HUES48 (cell line): ENCODE measurements around the gene MSX2.

ENCODE experiments used
- H3K27ac ChIP-seq: one replicate; pipeline ENCODE4 v1.7.0; 2013; ENCODE audit warnings: low read depth, low read length, inconsistent platforms
- H3K27me3 ChIP-seq: 2 replicates; pipeline ENCODE4 v1.6.1; 2013; ENCODE audit warnings: mild to moderate bottlenecking, low read length; ENCODE audit not compliant: control insufficient read depth, insufficient read depth
- H3K36me3 ChIP-seq: 2 replicates; pipeline ENCODE4 v1.6.1; 2013; ENCODE audit warnings: low read length; ENCODE audit not compliant: control insufficient read depth, insufficient read depth
- H3K4me1 ChIP-seq: 2 replicates; pipeline ENCODE4 v1.6.1; 2013; ENCODE audit warnings: mild to moderate bottlenecking, low read length; ENCODE audit not compliant: control insufficient read depth, insufficient read depth
- H3K4me3 ChIP-seq: 2 replicates; pipeline ENCODE4 v1.5.1; 2013; ENCODE audit warnings: mild to moderate bottlenecking, low read depth, low read length
- H3K9ac ChIP-seq: 2 replicates; pipeline ENCODE4 v1.6.1; 2013; ENCODE audit warnings: mild to moderate bottlenecking, low read depth, low read length, moderate library complexity
- H3K9me3 ChIP-seq: 2 replicates; pipeline ENCODE4 v1.6.1; 2013; ENCODE audit warnings: low read length; ENCODE audit not compliant: control insufficient read depth, insufficient read depth

MSX2 gene

DNA sequence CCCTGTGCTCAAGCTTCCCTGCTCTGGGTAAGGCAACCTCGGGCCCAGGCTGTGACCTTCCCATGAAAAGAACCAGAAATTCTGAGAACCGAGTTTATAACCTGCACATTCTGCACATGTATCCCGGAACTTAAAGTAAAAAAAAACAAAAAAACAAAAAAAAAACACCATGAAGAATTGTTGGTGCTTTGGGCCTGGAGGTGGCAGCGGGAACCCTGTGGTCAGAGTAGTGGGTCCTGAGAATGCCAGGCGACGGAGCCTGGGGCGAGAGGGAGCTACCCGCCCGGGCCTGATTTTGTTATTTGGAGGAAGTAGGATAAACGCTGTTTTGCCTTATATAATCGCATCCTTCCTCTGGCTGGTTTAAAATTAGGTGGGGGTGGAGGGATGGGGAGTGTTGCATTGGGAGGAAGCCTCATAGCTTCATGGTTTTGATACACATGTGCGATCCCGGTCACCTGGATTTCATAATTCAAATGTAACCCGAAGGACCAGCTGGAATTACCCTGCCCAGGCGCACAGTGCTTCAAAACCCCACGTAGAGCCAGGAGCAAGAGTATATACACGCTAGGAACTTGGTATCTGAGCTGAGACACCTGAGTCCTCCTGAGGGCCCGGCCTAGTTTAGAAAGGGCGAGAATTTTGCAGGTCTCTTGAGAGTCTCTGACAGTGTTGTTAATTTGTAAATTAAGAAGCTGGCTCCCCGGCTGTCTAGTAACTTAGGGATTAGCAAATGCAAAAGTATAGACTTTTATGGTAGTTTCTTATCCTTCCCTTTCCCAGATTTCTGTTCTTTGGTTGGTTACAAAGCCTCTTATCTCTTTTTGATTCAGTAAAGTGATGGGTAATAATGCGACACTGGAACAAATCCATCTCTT, 2.8 kb downstream of the MSX2 start:
- peaks cover 50% of the 10 kb centered on the region for H3K4me1 ChIP-seq
- H3K9me3 ChIP-seq, result no peaks in the 10 kb centered on the region
- H3K36me3 ChIP-seq, result no peaks in the 10 kb centered on the region
- no peak overlapping the region for H3K27ac ChIP-seq
- no peak overlapping the region for H3K9ac ChIP-seq
- H3K4me3 ChIP-seq, result no peak overlapping the region
- peaks cover 100% of the 10 kb centered on the region for H3K27me3 ChIP-seq

DNA sequence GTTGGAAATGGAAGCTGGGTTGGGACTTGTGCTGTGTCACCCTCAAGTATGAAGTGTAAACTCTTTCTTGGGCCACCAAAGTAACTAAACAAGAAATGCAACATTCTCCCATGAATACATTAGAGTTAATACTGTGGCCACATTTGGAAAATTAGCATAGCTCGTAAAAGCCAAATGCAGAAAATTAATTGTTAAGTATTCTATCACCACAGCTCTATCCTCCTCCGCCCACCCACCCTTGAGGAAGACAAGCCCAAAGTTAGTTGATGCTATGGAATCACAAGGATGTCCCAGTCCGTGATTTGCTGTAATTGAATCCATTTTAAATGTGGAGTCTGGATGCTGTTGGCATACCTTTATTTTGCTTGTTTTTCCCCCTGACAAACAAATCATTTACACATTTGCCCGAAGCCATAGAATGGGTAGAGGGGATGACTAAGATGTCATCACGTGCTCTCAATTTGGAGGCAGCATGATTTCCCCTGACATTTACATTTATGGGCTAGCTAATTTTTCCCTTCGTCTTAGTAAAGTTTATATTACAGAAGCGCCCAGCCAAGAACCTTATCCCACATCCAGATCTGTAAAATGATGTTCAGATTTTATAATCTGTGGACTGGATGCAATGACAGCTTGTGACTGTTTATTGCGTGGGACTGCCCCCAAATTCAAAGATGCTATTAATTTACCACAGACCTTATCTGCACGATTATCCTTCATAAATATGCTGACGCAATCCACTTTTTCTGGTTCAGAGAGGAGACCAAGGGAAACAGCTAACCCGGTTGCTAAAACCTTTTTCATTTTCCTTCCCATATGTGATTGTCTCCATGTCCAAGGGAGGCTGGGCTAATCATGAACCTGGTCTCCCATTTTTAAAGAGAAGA, 3.7 kb downstream of the MSX2 start:
- H3K9ac ChIP-seq, result no peak overlapping the region
- no peak overlapping the region for H3K4me3 ChIP-seq
- no peak overlapping the region for H3K27ac ChIP-seq
- H3K27me3 ChIP-seq, result peaks cover 100% of the 10 kb centered on the region
- no peaks in the 10 kb centered on the region for H3K36me3 ChIP-seq
- peaks cover 56% of the 10 kb centered on the region for H3K4me1 ChIP-seq
- no peaks in the 10 kb centered on the region for H3K9me3 ChIP-seq

- Histone ChIP-seq H3K36me3 (no peaks in the 10 kb centered on the region), H3K9ac (no peak overlapping the region), H3K4me1 (peaks cover 60% of the 10 kb centered on the region), H3K27ac (no peak overlapping the region), H3K4me3 (peak overlapping the region; percentile 47), H3K9me3 (no peaks in the 10 kb centered on the region), H3K27me3 (peaks cover 100% of the 10 kb centered on the region)
Measured at GRCh38 chr5:174729075-174729680, 4.8 kb downstream of the MSX2 start.

GRCh38 chr5:174731214-174732035, 7.0 kb downstream of the MSX2 start:
- peak overlapping the region; percentile 14 for H3K27ac ChIP-seq
- peaks cover 69% of the 10 kb centered on the region for H3K4me1 ChIP-seq
- H3K36me3 ChIP-seq, result no peaks in the 10 kb centered on the region
- H3K9me3 ChIP-seq, result no peaks in the 10 kb centered on the region
- H3K9ac ChIP-seq, result no peak overlapping the region
- H3K4me3 ChIP-seq, result peak overlapping the region; percentile 35
- peaks cover 100% of the 10 kb centered on the region for H3K27me3 ChIP-seq

GRCh38 chr5:174732036-174733020, 7.9 kb downstream of the MSX2 start:
- Histone ChIP-seq H3K9ac (no peak overlapping the region), H3K27me3 (peaks cover 100% of the 10 kb centered on the region), H3K4me1 (peaks cover 66% of the 10 kb centered on the region), H3K9me3 (no peaks in the 10 kb centered on the region), H3K27ac (no peak overlapping the region), H3K36me3 (no peaks in the 10 kb centered on the region), H3K4me3 (peak overlapping the region; percentile 35)

DNA sequence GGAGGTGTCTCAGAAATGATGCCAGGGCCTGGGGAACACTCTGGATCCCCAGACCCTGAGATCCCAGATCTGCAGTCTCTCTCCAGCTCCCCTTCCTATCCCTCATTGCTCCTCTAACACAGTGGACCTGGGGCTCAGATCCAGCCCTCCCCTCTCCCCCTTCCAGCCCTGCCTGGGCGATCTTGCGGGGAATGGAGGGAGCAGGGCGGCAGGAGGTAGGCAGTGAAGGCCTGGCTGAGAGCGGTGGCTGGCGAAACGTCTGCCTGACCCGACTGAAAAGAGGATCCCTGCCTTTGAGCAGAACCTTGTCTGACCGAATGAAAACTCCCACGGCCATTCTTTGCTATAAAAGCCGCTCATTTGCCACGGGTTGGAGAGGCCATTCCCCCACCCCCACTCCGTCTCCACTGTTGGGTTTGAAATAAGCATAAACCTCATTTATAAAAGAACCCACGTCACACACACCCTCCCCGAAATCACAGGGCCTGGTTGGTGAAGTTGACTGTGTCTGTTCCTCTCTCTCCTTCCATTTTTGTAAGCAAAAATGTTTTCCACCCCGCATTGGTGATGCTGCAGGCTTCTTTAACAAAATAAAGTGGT, 8.8 kb downstream of the MSX2 start:
- Histone ChIP-seq H3K4me1 (peaks cover 57% of the 10 kb centered on the region), H3K9me3 (no peaks in the 10 kb centered on the region), H3K9ac (no peak overlapping the region), H3K27me3 (peaks cover 100% of the 10 kb centered on the region), H3K36me3 (no peaks in the 10 kb centered on the region), H3K27ac (no peak overlapping the region), H3K4me3 (peak overlapping the region; percentile 42)

DNA sequence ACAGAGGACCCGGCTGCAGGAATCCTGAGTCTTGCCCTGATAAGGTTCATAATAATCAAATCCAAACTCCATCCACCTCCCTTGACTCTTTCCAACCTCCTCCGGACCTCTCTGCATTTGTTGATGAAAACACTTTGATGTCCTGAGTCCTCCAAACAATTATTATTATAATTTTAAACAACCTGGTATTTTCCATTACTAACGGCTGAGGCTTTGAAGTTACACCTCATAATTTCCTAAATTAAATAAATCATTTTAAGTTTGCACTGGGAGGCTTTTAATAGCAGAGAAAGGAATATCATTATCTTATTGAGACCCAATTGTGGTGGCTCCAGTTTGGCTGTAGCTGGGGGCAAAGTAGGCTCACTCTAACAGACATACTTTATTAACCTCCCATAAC, 9.5 kb downstream of the MSX2 start:
- Histone ChIP-seq H3K9ac (no peak overlapping the region), H3K4me3 (no peak overlapping the region), H3K4me1 (peaks cover 53% of the 10 kb centered on the region), H3K27ac (no peak overlapping the region), H3K36me3 (no peaks in the 10 kb centered on the region), H3K27me3 (peaks cover 98% of the 10 kb centered on the region), H3K9me3 (no peaks in the 10 kb centered on the region)

DNA sequence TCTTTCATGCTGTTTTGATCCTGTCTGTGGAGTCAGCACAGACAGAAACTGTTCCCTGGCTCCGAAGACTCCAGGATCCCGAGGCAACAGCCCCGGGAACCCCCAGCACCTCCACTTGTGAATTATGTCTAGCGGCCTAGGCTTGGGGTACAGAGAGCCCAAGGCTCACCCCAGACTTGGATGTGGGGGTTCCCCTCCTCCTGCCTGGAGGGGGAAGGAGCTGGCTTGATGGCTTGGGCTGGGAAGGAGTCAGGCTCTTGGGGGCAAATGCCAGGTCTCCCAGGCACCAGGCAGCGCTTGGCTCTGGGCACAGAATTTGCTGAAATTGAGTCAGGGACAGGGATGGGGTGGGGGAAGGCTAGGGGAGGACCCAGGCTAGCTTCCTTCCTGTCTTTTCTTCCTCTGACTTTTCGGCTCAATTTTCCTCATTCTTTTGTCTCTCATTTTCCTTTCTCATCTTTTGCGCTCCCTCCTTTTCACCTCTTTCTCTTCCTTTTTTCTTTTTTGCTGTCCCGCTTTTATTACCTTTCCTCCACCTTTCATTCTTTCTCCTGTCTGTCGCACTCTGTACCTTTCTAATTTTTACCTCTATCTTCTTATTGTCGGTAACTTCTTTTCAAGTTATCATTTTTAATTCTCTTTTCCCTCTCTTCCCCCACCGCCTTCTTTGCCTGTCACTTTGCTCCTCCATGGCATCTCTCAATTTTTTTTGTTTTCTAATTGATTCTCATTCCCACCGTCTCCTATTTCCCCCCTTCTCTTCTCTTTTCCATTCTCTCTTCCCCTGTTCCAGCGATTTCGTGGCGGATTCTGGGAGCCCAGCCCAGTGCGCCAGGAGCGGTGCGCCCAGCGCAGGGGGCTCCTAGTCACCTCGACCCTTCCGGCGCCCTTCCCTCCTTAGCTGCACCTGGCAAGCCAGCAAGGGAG, 10.5 kb downstream of the MSX2 start:
- Histone ChIP-seq H3K4me3 (peak overlapping the region; percentile 57), H3K9ac (no peak overlapping the region), H3K4me1 (peaks cover 48% of the 10 kb centered on the region), H3K36me3 (no peaks in the 10 kb centered on the region), H3K27me3 (peaks cover 90% of the 10 kb centered on the region), H3K27ac (peak overlapping the region; percentile 62), H3K9me3 (no peaks in the 10 kb centered on the region)
